ENCODE results near the gene ZFYVE28.
"Not testable (repeated sequence)": the region's sequence is repeated elsewhere in the genome, so short reads cannot be mapped to it uniquely, and the experiment has no call there.

The ZFYVE28 gene

DNA sequence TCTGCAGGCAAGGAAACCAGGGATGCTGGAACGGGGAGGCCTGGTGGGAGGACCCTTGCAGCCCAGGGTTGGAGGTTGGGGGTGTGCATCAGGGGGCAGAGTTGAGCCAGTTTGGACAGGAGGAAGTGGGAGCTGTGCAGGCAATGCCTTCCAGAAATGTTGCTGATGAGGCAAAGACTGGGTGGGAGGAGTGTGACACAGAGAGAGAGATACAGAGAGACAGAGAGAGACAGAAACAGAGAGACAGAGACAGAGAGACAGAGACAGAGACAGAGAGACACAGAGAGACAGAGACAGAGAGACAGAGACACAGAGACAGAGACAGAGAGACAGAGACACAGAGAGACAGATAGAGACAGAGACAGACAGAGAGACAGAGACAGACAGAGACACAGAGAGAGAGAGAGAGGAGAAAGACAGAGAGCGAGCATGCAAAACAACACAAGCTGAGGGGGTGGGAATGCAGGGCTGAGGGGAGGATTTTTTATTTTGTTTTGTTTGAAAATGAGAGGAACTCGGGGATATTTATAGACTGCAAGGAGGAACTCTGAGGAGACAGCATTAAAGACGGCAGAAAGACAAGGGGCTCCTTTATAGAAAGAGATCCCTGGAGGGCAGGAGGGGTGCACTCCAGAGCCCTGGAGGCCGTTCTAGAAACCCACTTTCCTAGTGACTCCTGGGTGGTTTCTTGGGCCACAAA is 174.6 kb downstream of the ZFYVE28 start:
- DNase-seq: no peak

DNA sequence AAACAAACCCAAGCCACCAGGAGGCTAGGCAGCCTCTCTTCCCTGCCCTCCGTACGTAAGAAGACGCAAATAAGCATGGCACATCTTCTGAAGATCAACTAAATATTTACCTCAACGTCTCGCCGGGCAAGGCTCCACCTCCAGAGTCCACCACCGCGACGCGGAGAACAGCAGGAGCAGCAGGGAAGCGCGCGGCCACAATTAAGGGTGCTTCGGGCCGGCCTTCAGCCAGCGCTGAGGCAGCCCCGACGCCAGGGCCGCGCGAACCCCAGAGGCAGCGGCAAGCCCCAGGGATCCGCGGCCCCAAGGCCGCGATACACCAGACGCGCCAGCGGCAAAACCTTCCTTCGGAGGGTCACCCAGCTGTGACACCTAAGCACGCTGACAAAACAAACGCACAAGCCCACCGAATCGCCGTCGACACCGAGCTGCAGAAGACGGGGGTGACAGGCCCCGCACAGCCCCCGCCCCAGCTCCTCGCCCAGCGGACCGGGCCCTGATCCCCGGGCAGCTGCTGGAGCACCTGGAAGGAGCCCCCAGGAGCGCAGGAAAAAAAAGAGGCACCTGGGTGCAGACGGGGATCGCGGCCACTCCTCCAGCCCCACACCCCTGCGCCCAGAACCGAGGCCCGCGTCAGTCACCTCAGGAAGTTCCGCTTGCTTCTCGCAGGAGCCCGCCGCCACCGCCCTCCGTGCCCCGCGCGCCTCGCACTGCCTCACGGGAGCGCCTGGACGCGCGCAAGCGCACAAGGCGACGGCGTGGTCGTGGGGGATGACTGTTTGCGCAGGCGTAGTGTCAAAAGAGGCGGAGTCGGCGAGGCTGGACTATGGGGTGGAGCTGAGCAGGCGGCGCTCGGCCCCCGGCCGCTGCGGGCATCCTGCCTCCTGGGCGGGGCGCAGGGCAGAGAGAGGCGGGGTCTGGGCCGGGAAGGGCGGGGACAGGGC is 176.8 kb downstream of the ZFYVE28 start, which contains the start of the genes HAUS3 and POLN:
Gene HAUS3, minus strand, starts transcription at position 712 of the 944 bp plus-strand sequence. CDS start 1,175 bp downstream, outside the sequence.
Gene POLN, minus strand, starts transcription at position 712 of the 944 bp plus-strand sequence. CDS start 12,890 bp downstream, outside the sequence.
- peak; percentile 90 for DNase-seq

DNA sequence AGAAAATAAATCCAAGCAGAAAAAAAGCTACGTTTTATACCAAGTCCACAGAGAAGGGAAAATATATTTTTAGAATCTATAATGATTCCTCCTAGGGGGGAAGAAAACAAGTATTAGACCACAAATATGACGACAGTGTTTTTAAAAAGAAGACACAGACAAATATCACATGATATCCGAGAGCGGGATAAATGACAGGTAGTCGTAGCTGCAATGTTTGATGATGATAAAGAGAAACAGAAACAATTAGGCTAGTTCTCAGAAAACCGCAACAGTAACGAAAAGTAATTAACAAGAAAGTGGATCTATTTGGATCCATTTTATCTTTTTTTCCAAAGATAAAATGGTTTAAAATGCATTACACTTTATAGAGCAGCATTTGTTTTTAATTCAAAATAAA is 177.4 kb downstream of the ZFYVE28 start:
- no peak for DNase-seq

DNA sequence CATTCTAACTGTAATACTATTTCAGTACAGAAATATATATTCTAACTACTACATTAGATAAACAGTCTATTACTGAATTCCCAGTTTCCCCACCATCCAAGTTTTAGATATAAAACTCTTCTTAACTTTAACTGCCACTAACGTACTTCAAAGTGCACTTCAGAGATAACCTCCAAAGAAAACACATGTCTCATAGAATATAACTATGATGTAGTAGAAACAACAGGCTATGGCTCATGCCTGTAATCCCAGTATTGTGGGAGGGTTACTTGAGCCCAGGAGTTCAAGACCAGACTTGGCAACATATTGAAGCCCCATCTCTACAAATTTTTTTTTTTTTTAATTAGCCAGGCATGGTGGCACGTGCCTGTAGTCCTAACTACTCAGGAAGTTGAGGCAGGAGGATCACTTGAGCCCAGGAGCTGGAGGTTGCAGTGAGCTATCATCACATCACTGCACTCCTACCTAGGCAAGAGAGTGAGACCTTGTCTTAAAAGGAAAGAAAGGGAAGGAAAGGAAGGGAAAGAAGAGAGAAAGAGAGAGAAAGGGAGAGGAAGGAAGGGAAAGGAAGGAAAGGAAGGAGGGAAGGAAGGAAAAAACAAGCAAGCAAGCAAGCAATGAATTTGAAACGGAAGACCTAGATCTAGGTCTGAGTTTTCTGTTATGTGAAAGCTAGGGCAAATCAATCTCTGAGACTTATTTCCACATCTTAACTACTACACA is 181.3 kb downstream of the ZFYVE28 start:
- DNase-seq: no peak

DNA sequence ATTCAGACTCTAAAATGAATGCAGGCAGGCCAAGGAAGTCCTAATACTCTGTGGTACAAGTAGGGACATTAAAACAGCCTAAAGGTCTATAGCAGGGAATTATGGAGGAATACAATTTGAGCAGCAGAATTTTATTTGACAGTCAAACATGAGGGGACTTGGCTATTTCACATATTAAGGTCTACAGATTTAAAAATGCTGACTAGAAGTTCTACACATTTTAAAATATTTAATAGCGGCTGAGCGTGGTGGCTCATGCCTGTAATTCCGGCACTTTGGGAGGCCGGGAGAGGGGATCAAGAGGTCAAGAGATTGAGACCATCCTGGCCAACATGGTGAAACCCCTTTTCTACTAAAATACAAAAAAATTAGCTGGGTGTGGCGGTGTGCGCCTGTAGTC is 187.4 kb downstream of the ZFYVE28 start:
- DNase-seq: no peak

DNA sequence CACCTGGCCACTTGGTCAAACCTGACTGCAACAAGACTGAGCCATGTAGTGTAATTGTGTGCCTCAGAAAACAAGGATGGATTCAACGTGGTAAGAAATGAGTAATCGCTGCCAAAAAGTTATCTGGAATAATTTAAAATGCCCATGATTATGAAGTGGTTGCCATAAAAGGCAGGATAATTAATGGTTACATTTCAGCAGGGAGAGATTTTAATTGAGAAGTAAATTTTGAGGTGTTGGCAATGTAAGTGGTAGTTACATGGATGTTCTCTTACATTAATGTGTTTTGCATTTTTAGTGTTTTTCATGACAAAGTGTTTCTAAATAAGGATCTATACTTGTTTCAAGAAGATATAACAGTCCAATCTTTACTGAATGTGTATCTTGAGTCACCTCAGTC is 192.2 kb downstream of the ZFYVE28 start:
- no peak for DNase-seq

DNA sequence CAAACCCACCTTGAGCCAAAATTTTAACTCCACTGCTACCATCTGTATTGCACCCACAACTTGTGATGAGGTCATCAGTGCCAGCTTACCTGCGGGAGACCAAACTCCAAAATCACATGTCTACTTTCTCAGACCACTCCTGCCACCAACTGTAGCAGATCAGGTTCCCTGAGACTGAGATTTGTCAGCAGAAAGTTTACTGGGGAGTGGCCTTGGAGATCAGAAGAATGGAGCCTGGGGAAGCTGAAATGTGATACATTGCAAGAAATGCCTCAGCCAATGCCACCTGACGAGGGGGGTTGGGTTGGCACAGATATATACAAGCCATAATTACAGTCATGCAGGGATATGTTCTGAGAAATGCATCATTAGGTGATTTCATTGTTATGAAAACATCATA is 195.6 kb downstream of the ZFYVE28 start:
- DNase-seq: no peak

DNA sequence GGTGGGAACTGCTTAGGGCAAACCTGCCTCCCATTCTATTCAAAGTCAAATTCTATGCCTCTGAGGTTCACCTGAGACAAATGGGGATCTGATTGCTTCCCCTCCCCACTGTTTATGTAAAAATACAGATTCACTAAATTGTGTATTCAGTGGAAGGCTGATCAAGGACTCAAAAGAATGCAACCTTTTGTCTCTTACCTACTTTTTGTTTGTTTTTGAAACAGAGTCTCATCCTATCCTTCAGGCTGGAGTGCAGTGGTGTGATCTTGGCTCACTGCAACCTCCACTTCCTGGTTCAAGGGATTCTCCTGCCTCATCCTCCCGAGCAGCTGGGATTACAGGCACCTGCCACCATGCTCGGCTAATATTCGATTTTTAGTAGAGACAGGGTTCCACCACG is 197.1 kb downstream of the ZFYVE28 start:
- DNase-seq: not testable (repeated sequence)

DNA sequence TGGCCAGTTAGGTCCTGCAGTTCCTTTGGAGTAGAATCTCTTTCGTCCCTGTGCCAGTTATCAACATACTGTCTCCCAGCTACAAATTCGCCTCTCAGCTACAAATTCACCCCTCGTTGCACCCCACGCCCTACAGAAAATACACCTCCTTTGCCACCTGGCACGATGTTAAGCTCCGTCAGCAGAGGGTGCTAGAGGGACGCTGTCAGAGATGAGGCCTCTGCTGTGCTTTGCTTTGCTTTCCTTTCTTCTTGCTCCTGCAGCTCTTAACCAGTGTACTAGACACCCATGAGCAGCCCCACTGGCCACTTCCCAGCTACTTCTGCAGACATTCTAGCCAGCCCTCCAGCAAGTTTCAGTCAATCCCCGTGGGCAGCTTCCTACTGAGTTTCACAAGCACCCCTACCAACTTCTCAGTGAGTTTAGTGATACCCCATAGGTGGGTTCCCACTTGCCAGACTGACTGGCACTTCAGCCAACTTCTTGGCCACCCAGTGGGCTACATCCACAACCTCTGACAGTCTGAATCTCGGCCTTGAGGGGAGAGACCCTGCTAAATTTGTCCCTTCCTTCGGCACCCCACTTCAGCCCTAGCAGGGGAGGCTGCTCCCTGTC is 198.3 kb downstream of the ZFYVE28 start:
- peak; percentile 43 for DNase-seq
